Stimulated activated CD4-positive, alpha-beta T cell treated with anti-CD3 and anti-CD28 coated beads, Interleukin-2, amount 100 ng/mL, for 4 hours (primary cell): Measurements from ENCODE around the gene CRCP.
"Not testable (repeated sequence)": the region's sequence is repeated elsewhere in the genome, so short reads cannot be mapped to it uniquely, and the experiment has no call there.

Experiments
- DNase-seq: peaks from one replicate; pipeline ENCODE4 v3.0.0-alpha.2; 2020; ENCODE audit warnings: low read depth

The CRCP gene

GRCh38 chr7:66108410-66108809 lies 6.2 kb upstream of the CRCP start:
- not testable (repeated sequence) for DNase-seq

- no peak for DNase-seq
Measured at GRCh38 chr7:66110856-66111255, 3.8 kb upstream of the CRCP start.

GRCh38 chr7:66116680-66117420 lies 2.2 kb downstream of the CRCP start:
- DNase-seq = not testable (repeated sequence)

GRCh38 chr7:66118603-66119002 lies 4.0 kb downstream of the CRCP start:
- DNase-seq = no peak

- no peak for DNase-seq
Measured at GRCh38 chr7:66119245-66119850, 4.7 kb downstream of the CRCP start.

GRCh38 chr7:66123175-66123528 lies 8.5 kb downstream of the CRCP start:
- DNase-seq = no peak

GRCh38 chr7:66124569-66124861 lies 9.9 kb downstream of the CRCP start:
- not testable (repeated sequence) for DNase-seq

- no peak for DNase-seq
Measured at GRCh38 chr7:66125052-66125694, 10.5 kb downstream of the CRCP start.

GRCh38 chr7:66125781-66126352 lies 11.2 kb downstream of the CRCP start:
- not testable (repeated sequence) for DNase-seq

GRCh38 chr7:66127172-66127571 lies 12.5 kb downstream of the CRCP start:
- DNase-seq = not testable (repeated sequence)

GRCh38 chr7:66138994-66139752 lies 24.5 kb downstream of the CRCP start:
- no peak for DNase-seq

GRCh38 chr7:66140924-66141323 lies 26.3 kb downstream of the CRCP start:
- no peak for DNase-seq

- no peak for DNase-seq
Measured at GRCh38 chr7:66142334-66142733, 27.7 kb downstream of the CRCP start.

GRCh38 chr7:66142996-66143395 lies 28.3 kb downstream of the CRCP start:
- DNase-seq = no peak

- DNase-seq = no peak
Measured at GRCh38 chr7:66143876-66144332, 29.3 kb downstream of the CRCP start.

- no peak for DNase-seq
Measured at GRCh38 chr7:66145400-66146104, 30.9 kb downstream of the CRCP start.

- DNase-seq = no peak
Measured at GRCh38 chr7:66146701-66147100, 32.1 kb downstream of the CRCP start.

GRCh38 chr7:66147657-66148056 lies 33.0 kb downstream of the CRCP start:
- not testable (repeated sequence) for DNase-seq

- no peak for DNase-seq
Measured at GRCh38 chr7:66150471-66150870, 35.8 kb downstream of the CRCP start.

- no peak for DNase-seq
Measured at GRCh38 chr7:66152371-66153191, 37.9 kb downstream of the CRCP start.

- DNase-seq = no peak
Measured at GRCh38 chr7:66153691-66154090, 39.0 kb downstream of the CRCP start.
